GM20431 (cell line): ENCODE results near the gene MYH11.

ENCODE experiments used
- in situ Hi-C: fragments of 300-500 bp; cut with MseI, MboI; formaldehyde crosslinking; loops from one replicate; pipeline ENCODE4 v1.15.0; 2020; ENCODE audit warnings: low sequenced_read_pairs; ENCODE audit not compliant: unreplicated experiment

The MYH11 gene

DNA sequence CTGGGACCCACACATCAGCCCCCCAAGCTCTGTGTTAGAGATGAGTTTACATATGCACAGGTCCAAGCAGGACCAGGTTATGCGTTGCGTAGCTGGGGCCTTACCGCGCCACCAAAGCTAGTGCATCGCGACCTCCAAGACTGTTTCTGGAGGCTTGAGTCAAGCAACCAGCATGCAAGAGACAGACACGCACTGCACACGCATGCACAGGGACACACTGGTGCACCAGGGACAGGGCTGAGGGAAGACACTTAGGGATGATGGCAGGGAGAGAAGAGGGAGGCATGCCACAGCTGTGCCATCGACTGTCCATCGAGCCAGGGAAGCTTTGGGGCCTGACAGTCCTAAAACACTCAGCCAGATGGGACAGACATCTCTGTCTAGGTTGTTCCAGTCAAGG lies 72.8 kb downstream of the MYH11 start:
- in situ Hi-C loops = no loop called here

DNA sequence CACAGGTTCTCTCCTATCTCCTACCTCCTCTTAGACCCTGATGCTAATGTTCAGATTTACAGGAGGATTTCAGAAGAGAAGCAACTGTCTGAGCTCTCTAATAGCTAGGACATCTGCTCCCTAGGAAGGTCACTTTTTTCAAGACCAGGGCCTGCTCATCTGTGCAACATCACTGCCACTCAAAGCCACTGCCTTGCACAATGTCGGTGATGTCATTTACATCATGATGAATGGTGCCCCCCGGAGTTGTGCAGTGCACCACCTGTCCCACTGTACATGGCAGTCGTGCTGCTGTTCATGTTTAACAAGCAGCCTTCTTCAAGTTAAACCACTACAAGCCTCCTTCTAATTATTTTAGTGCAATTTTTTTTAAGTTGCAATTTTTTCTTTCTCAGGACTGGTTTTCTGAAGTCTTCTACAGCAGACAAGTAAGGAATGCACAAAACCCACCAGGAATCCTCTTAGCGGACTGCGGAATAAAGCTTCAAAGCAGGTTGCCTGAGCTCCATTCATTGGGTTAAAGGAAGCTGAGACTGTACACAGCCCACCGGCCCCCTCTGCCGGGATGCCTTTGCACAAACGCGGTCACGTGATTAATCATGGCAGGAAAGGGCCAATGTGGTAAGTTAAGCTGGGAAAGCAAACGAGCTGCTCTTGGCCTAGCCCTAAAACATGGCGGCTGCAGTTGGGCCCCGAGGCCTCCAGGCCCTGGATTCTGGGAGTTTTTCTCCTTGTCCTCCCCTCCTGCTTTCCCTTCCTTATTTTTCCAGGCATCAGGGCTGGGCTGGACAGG lies 74.1 kb downstream of the MYH11 start:
- in situ Hi-C loops = no loop called here

DNA sequence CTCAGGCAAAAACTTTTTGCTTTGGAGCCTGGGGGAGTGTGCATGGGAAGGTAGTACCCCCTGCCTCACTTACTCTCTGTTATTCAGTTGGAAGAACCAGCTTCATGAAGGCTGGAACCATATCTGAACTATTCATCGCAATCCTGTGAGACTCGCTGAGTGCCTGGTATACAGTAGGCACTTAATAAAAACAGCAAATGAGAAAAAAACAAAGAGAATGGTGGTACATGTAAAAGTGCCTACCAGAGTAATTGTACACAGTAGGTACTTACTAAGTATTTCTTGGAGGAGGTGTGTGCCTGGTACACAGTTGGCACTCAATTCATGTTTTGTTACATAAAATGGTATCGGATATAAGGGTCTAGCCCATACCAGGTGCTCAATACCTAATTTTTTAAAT lies 75.2 kb downstream of the MYH11 start:
- in situ Hi-C loops = no loop called here

DNA sequence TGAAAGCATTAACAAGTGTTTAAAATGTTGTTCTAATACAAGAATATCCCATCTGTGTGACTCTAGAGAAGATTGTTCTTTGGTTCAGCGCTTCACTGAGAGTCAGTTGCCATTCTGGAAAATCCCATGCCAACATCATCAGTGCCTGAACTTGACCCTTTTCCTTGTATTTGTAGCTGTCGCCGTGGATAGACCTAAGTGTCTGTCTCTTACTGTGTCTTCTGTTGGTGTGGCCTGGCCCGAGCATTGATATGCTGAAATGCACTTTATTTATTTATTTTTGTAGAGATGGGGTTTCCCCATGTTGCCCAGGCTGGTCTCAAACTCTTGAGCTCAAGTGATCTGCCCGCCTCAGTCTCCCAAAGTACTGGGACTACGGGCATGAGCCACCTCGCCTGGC lies 76.0 kb downstream of the MYH11 start:
- in situ Hi-C loops = no loop called here

DNA sequence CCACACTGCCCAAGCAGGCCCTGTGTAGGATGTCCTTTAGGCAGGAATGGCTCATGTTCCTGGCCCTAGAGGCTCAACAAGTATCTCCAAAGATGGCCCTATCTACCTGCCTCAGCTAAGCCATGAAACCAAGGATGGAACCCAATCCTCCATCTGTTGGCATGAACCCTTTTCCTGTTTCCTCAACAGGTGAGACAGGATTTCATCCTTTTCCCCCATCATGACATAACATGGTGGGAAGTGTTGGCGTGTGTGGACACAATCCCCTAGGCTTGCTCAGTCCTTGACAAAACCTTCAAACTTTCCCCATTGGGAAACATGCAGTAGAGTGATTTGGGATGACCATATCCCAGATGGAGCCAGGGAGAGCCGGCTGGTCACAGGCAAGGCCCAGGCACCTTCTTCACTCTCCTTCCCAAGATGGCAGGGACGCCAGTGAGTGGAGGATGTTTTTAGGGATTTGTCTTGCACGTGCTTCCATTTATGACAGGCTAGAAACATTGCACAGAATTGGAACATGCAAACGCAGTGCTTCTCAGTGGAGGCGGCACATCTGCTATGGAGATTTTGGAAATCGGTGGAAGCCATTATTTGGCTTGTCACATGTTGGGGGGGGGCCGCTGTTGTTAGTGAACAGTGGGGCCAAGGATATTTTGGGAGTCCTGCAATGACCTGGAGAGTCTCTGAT lies 77.0 kb downstream of the MYH11 start:
- in situ Hi-C loops = no loop called here

DNA sequence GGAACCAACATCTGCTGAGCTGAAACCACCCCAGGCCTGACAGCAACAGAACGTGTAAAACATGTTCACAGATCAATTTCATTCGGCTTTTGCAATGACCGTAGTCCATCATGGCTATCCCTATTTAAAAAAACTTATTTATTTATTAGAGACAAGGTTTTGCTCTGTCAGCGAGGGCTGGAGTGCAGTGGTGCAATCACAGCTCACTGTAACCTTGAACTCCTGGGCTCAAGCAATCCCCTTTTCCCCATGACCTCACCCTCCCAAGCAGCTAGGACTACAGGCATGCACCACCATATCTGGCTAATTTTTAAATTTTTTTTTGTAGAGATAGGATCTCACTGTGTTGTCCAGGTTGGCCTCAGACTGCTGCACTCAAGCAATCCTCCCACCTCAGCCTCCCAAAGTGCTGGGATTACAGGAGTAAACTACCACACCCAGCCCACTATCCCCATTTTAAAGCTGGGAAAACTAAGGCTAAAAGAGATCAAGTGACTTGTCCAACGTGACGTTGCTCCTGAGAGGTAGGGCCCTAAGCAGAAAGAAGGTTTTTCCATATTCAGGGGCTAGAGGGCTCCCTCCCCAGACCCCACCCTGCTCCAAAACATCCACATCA lies 77.7 kb downstream of the MYH11 start:
- in situ Hi-C loops = no loop called here

DNA sequence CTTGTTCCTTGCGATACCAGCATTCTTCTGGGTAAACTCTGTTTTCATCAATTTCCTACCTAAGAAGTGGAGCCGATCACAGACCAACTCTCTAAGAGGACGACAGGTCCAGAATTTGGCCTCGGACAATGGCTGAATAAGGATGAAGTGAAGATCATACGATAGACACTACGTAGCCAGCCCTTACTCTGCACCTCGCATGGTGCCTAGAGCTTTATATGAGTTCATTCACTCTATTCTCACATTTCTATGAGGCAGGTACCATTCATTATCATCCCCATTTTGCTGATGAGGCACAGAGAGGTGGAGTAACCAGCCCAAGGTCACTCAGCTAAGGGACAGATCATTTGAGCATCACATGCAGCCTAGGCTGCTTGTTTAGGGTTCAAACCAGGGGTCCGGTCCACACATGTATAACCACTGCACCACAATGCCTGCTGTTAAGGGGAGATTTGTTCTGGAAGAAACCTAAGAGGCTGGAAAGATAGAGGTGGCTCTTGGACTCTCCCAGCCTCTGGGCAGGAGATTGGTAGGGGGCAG lies 78.6 kb downstream of the MYH11 start:
- in situ Hi-C loops = no loop called here

DNA sequence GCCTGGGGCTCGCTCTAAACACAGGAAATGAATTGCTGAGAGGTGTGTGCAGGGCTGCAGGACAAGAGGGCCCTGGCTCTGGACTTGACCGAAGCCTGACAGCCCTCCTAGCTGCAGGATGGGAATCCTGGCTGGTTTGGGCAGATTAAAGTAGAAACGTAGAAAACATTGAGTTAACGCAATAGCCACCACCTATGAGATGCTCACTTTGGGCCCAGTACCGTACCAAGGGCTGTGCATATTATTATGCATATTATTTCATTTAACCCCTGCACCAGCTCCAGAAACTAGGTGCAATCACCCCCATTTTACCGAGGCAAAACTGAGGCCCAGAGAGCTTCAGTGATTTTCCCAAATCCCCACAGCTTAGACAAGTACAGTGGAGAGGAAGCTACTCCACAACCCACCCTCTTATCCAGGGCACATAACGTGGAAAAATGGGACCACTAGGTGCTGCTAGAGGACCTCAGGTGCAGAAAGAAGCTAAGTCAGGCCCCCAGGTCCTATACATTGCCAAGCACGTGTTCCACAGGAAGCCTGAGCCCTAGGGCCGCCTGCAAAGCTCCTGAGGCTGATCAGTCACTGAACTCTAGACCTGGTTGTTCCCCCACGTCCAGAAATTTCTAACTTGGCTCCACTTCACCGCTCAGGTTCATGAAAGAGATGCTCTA lies 79.2 kb downstream of the MYH11 start:
- in situ Hi-C loops = no loop called here

DNA sequence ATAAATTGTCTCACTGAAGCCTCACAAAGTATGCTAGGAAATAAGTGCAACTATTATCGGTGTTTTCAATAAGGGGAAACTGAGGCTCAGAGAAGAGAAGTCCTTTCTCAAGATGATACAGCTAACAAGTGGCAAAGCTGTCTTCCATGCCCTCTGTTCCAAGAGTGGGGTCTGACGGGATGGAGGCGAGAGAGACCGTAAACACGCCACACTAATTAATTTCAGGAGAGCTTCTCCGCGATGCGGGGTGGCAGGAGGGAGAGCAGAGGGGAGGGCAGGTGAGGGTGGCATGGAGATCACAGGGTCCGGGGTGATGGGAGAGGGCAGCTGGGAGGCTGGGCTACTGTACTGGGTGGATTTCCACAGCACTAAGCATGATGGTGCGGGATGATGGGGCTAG lies 80.3 kb downstream of the MYH11 start:
- in situ Hi-C loops = no loop called here

DNA sequence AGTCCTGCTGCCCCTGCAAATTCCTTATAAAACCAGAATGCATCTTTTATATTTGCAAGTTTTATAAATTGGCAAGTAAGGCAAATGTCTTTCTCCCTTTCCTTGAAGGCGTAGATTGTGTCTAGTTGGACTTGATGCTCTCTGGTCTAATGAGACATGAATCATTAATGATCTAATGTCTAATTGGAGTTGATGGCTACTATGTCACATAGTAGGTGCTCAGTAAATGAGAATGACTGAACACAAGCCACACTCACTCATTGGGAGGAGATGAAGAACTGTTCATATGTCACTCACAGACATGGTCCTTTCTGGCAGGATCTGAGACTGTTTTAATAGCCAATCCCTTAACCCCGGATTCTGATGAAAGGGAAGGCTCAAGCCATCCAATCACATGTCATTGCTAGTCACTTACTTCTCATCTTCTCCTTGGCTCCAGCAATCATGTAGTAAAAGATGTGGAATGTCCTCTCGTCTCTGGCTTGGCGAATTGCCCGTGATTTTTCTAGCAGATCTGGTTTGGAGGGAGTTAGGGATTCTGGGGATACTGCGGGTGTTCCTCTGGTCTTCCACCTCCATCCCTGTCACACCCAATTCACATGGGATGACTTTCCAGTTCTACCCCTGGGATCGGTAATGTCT lies 81.0 kb downstream of the MYH11 start:
- in situ Hi-C loops = no loop called here

DNA sequence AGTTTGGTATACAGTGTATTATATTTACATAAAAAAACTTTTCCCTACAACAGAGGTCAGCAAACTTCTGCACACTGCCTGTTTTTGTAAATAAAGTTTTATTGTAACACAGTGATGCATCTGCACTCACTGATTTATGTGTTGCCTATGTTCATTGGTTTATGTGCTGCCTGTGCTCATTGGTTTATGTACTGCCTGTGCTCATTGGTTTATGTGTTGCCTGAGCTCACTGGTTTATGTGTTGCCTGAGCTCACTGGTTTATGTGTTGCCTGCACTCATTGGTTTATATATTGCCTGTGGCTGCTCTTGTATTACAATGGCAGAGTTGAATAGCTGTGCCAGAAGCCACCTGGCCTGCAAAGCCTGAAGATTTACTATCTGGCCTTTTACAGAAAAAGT lies 81.6 kb downstream of the MYH11 start:
- in situ Hi-C loops = no loop called here

DNA sequence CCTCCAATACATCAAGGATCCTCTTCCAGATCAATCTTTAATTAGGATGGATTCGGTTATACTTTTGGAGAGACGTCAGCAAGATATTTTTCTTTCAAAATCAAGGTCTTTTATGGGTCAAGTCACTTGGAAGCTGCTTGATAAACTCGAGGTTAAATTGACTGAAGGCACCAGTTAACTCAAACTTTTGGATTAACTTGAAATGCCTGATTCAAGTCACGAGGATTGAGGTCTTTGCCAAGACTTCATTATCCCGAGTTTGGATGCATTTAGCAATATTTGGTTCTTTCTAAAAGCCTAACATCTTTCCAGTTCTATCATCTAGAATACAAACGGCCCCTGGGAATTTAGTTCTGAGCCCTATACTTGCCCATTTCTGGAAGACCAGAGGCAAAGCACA lies 82.9 kb downstream of the MYH11 start:
- in situ Hi-C loops = no loop called here

DNA sequence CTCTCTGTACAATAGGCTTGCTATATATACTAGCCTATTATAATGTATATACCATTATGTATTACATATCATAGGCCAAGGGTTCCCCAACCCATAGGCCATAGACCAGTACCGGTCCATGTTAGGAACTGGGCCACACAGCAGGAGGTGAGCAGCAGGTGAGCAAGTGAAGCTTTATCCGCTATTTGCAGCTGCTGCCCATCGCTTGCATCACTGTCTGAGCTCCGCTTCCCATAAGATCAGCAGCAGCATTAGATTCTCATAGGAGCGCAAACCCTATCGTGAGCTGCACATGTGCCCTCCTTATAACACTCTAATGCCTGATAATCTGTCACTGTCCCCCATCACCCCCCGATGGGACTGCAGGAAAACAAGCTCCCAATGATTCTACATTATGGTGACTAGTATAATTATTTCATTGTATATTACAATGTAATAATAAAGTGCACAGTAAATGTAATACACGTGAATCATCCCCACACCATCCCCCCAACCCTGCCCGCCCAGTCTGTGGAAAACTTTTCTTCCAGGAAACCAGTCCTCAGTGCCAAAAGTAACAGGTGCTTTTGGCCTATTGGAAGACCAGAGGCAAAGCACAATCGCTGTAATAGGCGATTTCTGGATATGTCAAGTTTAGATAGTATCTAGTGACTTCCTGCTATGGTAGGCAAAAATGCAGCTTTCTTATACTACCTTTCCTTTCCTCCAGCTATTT lies 84.1 kb downstream of the MYH11 start:
- in situ Hi-C loops = no loop called here

DNA sequence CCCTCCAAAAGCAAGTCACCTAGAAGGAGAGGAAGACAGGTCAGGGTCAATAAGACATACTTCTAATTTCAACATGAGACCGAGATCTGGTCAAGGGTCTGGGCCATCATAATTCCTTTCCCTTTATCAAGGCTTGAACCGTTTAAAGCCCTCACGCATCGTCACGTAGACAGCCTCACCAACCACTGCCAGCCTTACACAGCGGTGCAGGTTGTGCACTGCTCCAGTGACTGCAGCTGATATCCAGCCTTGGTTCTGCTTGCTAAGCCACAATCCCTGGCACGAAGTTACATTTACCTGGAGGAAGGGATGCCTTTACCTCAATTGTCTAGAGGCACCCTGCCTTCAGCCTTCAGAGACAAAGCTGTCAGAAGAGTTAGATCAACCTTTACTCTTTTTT lies 85.1 kb downstream of the MYH11 start:
- in situ Hi-C loops = no loop called here

DNA sequence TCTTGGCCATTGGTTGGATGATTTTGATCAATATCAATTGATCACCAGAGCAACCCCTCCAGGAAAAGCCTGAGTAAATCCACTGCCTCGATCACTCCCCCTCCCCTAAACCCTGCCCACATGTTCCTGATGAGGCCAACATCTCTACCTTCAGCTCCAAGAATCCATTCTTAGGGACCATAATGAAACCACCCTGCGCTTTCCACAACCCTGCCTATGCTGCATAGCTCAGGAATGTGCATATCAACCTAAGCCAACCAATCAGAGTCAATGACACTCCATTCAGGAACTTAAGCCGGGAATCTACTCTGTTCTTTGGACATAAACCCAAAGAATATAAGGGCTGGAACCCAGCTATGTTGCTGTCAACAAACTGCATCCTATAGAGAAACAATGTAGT lies 86.3 kb downstream of the MYH11 start:
- in situ Hi-C loops = no loop called here

DNA sequence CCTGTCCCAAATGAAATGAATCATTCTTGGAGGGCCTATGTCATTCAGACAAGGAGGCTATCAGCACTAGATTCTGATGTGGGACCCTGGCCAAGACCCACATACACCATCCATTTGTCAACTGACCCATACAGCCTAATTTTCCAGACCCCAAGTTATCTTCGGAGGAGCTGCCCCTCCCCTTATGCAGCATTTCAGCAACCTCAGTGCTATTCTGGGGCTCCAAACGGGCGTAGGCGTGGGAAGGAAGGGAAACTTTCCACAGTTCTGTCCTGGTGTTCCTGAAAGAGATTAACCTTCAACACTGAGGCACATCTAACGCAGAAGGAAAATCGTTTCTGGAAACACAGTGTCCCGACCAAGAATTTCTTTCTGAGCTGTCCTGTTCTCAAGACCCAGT lies 86.7 kb downstream of the MYH11 start:
- in situ Hi-C loops = no loop called here

DNA sequence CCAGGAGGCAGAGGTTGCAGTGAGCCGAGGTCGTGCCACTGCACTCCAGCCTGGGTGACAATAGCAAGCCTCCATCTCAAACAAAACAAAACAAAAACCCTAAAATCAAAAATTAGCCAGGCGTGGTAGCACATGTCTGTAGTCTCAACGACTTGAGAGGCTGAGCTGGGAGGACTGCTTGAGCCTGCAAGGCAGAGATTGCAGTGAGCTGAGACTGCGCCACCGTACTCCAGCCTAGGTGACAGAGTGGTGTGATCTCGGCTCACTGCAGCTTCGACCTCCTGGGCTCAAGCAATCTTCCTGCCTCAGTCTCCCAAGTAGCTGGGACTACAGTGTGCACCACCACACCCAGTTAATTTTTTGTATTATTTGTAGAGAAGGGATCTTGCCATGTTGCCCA lies 87.6 kb downstream of the MYH11 start:
- in situ Hi-C loops = loop anchor here (10.0 kb wide), 1 partner anchor 356 kb away; no protein-coding TSS in a partner anchor

DNA sequence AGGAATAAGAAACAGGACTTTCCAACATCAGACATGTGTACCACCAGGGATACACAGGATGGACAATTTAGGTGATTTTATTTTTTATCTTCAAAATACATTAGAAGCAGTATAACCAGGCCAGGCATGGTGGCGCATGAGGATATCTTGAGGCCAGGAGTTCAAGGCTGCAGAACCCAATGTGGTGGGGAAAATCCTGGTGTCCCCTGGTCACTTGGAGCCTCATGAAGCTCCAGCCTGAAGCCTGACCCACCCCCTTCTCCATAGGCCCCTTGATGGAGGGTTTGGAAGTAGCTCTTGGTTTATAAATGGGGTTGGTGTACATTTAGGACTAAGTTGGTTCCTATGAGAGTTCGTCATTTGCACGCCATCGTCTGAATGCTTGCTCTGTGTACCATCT lies 88.6 kb downstream of the MYH11 start:
- in situ Hi-C loops = loop anchor here (10.0 kb wide), 1 partner anchor 357 kb away; no protein-coding TSS in a partner anchor

DNA sequence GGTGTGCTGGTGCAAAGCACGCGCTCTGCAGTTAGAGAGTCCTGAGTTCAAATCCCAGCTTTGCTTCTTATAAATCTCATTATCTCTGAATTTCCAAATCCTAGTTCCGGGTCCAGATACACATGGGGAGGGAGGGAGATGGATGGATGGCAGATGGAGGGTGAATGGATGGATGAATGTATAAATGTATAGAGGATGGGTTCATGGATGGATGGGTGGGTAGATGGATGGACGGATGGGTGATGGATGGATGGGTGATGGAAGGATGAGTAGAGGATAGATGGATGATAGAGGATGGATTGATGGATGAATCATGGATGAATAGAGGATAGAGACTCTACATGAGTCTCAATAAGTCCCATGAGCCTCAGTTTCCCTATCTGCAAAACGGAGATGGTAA lies 89.9 kb downstream of the MYH11 start:
- in situ Hi-C loops = loop anchor here (10.0 kb wide), 1 partner anchor 358 kb away; no protein-coding TSS in a partner anchor
